IPS-NIHi7 (cell line): ENCODE data around the gene FBLL1.
"Not testable (repeated sequence)": the region's sequence is repeated elsewhere in the genome, so short reads cannot be mapped to it uniquely, and the experiment has no call there.

Experiments
- DNase-seq: peaks from one replicate; pipeline ENCODE4 v3.0.0; 2012; ENCODE audit warnings: mixed read lengths; ENCODE audit errors: extremely low spot score

FBLL1 gene

DNA sequence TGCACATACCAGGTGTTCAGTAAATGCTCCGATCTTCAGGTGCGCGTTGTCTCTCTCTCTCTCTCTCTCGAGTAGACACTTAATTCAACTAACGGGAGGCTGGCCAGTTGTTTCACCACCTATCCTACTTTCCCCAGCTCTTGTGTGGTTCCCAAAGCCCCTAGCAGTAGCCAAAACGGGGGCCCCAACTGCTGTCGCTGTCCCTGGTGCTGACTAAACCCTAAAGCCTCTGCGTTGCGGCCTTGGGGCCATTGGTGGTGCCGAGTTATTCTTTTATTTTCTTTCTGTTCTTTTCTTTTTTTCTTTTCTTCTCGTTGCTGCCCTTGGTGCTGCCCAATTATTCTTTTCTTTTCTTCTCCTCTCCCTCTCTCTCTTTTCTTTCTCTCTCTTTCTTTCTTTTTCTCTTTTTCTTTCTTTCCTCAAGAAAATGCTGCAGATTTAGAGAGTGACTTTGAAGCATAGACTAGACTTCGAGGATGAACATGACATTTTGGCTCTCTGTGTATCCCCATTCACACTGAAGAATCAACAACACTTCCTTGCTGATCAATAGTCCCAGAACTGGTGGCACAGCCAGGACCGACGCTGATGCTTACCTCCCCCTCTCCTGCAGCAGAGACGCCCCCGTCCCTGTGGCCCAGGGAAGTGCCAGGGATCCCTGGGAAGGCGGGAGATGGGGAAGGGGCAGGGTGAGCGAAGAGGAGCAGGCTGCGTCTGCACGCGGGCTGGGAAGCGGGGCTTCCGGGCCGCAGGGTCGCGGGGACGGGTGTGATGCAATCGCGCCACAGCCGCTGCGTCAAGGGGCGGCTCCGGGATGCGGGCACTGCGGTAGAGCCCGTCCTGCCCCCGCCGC, at the start of gene FBLL1:
Gene FBLL1 (plus strand): TSS at position 785 of the 853 bp plus-strand sequence. CDS start 200 bp downstream, outside the sequence.
- DNase-seq, result peak; percentile 84

- DNase-seq, result no peak
Measured at GRCh38 chr5:168480601-168481000, 48.5 kb upstream of the FBLL1 start.

DNA sequence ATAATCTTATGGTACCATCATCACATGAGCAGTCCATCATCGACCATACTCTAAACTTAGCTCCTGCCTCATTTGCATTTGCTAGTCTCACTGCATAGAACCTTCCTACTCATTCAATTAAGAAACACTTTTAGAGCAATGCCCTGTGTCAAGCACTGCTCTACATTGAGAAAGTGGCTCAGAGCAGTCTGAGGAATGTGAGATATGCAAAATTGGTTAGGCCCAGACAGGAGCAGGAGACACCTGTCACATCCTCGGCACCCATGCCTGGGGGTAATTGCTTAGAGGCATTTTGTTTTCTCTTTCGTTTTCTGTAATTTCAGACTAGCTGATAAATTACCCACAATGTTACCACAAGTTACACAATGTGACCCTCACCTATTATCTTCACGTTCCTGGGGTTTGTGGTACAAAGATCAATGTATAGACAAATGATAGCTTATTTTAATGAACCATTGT, 47.7 kb upstream of the FBLL1 start:
- DNase-seq, result no peak

- no peak for DNase-seq
Measured at GRCh38 chr5:168482361-168482760, 46.7 kb upstream of the FBLL1 start.

DNA sequence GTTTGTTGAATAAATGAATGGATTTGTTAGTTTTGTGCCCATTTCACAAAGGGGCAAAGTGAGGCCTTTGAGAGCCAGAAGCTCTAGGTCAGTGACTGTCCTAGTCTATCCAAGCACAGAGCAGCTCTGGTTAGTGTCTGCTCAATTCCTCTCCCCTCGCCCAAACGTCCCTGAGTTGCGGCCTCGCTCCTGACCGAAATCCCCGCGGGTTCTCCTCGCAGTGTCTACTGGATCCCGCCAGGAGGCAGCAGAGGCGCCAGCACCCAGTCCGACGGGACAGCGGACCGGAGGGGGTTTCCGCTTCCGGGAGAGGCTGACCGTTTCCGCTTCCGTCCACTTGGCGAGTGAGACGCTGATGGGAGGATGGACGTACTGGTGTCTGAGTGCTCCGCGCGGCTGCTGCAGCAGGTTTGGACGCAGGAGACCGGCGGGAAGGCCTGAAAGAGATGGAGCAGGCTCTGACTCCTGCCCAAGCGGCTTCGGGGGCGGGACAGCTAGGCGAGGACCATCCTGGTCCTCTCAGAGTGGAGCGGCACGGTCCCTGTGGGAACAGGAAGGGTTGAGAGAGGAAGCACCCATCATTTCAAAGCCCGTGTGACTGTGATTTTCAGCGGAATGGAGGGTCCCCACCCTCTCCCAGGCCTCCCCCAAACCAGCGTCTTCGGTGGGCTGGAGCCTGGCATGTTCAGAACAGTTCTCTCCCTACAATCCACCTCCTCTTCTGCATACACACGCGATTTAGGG, 42.8 kb upstream of the FBLL1 start, which contains the start of gene RARS1:
Gene RARS1 (plus strand): TSS at position 336 of the 744 bp plus-strand sequence. CDS start 28 bp downstream, at position 364.
- DNase-seq, result peak; percentile 98

DNA sequence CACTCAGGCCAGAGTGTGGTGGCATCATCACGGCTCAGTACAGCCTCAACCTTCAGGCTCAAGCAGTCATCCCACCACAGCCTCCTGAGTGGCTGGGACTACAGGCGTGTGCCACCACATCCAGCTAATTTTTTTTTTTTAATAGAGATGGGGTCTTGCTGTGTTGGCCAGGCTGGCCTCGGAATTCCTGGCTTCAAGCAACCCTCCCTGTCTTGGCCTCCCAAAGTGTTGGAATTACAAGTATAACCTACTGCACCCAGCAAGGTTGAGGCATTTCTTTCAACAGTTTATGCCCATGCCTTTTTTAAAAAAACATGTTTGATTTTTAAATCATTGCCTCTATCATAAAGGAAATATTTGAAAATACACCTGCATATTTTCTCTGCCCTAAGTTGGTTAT, 40.0 kb upstream of the FBLL1 start:
- no peak for DNase-seq

GRCh38 chr5:168494057-168494555, 35.0 kb upstream of the FBLL1 start:
- DNase-seq, result no peak

GRCh38 chr5:168502563-168503237, 26.4 kb upstream of the FBLL1 start:
- no peak for DNase-seq

DNA sequence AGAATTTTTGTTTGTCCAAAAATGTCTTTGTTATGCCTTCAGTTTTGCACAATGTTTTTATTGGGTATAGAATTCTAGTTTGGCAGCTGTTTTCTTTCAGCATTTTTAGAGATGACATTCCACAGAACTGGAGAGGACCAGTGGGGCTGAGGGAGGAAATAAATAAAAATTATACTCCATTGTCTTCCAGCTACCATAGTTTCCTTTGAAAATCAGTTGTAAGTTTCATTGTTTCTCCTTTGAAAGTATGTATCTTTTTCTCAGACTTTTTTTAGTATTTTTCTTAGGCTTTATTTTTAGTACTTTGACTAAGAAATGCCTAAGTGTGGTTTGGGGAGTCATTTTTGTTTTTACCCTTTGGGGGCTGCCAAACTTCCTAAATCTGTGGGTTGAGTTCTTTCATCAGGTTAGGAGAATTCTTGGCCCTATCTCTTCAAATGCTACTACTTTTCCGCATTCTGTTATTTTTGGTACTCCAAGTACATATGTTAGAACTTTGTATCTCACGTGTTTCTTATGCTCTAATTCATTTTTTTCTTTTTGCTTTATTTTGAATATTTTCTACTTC, 15.2 kb upstream of the FBLL1 start:
- DNase-seq, result no peak

DNA sequence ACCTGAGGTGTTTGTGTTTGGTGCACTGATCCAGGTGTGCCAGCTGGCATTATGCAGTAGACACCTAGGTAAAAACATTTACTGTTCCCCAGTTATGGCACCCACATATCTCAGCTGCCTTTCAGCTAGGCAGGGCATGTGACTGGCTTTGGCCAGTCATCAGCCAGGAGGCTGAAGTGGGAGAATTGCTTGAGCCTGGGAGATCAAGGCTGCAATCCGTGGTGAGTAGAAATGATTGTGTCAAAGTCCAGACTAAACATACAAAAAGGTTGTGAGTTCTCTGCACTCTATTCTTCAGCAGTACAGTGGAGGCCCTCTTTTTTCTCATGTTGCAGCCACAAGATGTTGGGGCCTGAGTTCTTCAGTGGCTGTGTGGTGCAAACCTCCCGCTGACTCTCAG, 3.2 kb upstream of the FBLL1 start:
- DNase-seq, result no peak

GRCh38 chr5:168527756-168528295, 1.3 kb upstream of the FBLL1 start:
- DNase-seq, result no peak

DNA sequence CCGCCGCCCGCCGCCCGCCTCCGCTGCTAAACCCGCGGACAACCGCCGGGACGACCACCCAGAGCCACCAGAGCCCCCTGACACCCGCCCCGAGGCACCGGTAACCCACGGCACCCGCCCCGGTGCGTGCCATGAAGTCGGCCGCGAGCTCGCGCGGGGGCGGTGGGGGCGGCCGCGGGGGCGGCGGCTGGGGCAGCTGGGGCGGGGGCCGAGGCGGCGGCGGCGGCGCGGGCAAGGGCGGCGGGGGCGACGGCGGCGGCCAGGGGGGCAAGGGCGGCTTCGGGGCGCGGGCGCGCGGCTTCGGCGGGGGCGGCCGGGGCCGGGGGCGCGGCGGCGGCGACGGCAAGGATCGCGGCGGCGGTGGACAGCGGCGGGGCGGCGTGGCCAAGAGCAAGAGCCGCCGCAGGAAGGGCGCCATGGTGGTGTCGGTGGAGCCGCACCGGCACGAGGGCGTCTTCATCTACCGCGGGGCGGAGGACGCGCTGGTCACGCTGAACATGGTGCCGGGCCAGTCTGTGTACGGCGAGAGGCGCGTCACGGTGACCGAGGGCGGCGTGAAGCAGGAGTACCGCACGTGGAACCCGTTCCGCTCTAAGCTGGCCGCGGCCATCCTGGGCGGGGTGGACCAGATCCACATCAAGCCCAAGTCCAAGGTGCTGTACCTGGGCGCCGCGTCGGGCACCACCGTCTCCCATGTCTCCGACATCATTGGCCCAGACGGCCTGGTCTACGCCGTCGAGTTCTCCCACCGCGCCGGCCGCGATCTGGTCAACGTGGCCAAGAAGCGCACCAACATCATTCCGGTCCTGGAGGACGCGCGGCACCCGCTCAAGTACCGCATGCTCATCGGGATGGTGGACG, 499 bp downstream of the FBLL1 start:
- DNase-seq, result peak; percentile 48

- no peak for DNase-seq
Measured at GRCh38 chr5:168530621-168531150, 1.6 kb downstream of the FBLL1 start.

- no peak for DNase-seq
Measured at GRCh38 chr5:168531191-168531590, 2.1 kb downstream of the FBLL1 start.

DNA sequence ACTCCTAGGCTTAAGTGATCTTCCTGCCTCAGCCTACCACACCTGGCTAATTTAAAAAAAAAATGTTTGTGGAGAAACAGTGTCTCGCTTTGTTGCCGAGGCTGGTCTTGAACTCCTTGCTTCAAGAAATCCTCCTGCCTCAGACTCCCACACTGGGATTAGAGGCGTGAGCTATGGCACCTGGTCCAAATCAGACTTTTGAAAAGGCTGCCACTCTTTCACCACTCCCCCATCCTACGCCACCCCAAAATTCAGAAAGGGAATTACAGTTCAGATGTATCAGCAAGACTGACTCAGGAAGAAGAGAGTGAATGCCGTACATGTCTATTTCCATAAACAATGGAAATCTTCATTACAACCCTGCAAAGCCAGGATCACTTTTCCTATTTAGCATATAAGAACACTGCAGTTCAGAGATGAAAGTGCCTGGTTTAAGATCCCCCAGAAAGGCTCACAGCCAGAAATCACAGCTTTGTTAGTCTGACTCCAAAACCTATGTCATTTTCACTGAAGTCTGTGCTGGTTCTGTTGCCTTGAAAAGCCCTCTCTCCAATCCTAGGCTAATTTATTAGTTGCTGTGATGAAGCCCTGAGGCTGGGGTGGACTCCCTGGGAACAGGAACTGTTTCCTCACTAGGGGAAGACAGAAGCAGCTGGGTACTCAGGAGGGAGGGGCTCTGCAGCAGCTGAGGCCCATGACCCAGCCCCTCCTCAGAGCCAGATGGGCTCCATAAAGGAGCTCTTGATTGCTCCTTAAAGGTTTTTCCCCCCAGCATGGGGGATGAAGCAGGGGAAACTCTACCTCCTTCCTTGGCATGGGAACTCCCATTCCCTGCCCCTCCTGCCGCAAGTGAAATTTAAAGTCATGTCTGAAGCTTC, 3.1 kb downstream of the FBLL1 start:
- peak; percentile 38 for DNase-seq

DNA sequence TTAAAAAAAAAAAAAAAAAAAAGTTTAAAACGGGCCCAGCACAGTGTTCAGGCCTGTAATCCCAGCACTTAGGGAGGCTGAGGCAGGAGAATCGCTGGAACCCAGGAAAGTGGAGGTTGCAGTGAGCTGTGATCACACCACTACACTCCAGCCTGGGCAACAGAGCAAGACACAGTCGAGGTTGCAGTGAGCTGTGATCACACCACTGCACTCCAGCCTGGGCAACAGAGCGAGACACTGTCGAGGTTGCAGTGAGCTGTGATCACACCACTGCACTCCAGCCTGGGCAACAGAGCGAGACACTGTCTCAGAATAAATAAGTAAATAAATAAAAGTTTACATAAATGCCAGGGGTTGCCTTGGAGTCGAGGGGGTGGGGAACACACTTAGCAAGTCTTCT, 5.2 kb downstream of the FBLL1 start:
- DNase-seq, result not testable (repeated sequence)

GRCh38 chr5:168537176-168537575, 8.1 kb downstream of the FBLL1 start:
- DNase-seq, result no peak

- no peak for DNase-seq
Measured at GRCh38 chr5:168549554-168549953, 20.4 kb downstream of the FBLL1 start.

- DNase-seq, result no peak
Measured at GRCh38 chr5:168550656-168551055, 21.6 kb downstream of the FBLL1 start.
